HUES48 (cell line): Measurements from ENCODE around the gene IFNE.
"Not testable (repeated sequence)": the region's sequence is repeated elsewhere in the genome, so short reads cannot be mapped to it uniquely, and the experiment has no call there.

Experiments used
- H3K27ac ChIP-seq: one replicate; pipeline ENCODE4 v1.7.0; 2013; ENCODE audit warnings: low read depth, low read length, inconsistent platforms
- H3K27me3 ChIP-seq: 2 replicates; pipeline ENCODE4 v1.6.1; 2013; ENCODE audit warnings: mild to moderate bottlenecking, low read length; ENCODE audit not compliant: control insufficient read depth, insufficient read depth
- H3K36me3 ChIP-seq: 2 replicates; pipeline ENCODE4 v1.6.1; 2013; ENCODE audit warnings: low read length; ENCODE audit not compliant: control insufficient read depth, insufficient read depth
- H3K4me1 ChIP-seq: 2 replicates; pipeline ENCODE4 v1.6.1; 2013; ENCODE audit warnings: mild to moderate bottlenecking, low read length; ENCODE audit not compliant: control insufficient read depth, insufficient read depth
- H3K4me3 ChIP-seq: 2 replicates; pipeline ENCODE4 v1.5.1; 2013; ENCODE audit warnings: mild to moderate bottlenecking, low read depth, low read length
- H3K9ac ChIP-seq: 2 replicates; pipeline ENCODE4 v1.6.1; 2013; ENCODE audit warnings: mild to moderate bottlenecking, low read depth, low read length, moderate library complexity
- H3K9me3 ChIP-seq: 2 replicates; pipeline ENCODE4 v1.6.1; 2013; ENCODE audit warnings: low read length; ENCODE audit not compliant: control insufficient read depth, insufficient read depth

Gene IFNE

DNA sequence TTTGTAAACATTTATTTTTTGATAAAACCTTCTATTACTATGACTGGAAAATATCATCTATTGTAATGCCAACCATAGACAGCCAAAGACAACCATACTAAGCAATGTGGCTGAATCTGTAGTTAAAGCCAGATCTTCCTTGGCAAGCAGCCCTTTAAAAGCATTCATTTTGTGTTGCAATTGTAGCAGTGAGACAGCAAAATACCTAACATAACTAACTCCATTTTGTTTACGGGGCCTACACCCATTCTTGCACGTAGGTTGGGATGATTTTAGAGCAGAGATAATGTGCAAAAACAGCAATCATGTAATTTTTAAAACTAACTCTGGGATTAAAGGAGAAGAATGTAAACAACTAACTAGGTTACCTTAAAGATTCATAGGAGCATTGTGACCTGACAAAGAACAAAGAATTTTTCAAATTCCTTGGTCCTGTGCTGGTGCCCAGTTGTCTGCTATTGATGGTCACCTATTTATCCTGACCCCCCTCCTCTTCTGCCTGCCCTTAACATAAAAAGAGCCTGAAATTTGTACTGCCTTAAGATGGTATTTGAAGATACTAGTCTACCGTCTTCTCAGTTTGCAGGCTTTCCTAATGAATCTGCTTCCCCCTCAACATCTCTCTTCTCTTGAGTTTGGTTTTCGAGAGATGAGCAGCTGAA is 31.2 kb downstream of the IFNE start:
- H3K9ac ChIP-seq: no peak overlapping the region
- H3K27ac ChIP-seq: no peak overlapping the region
- H3K27me3 ChIP-seq: no peaks in the 10 kb centered on the region
- no peaks in the 10 kb centered on the region for H3K9me3 ChIP-seq
- H3K4me1 ChIP-seq: peaks cover 5% of the 10 kb centered on the region; the same call in 1 of the 2 replicates
- no peaks in the 10 kb centered on the region for H3K36me3 ChIP-seq
- no peak overlapping the region for H3K4me3 ChIP-seq

DNA sequence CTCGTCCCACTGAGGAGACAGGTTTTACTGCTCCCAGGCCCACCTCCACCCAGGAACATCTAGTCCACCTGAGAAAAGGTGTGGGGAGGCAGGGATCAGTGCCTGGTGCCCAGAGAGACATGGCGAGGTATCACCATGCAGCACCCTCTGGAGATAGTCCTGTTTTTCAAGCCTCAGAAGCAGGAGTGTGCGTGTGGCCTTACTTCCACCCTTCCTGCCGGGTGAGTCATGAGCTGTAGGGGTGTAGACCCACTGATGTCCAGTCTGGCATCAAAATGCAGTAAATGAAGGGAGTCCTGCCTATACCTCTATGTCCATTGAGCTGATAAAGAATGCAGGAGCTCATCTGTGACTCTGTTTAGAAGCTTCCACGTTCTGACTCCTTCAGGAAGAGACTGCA is 32.8 kb downstream of the IFNE start:
- H3K9me3 ChIP-seq, H3K27me3 ChIP-seq, H3K4me3 ChIP-seq, H3K36me3 ChIP-seq, H3K9ac ChIP-seq, H3K4me1 ChIP-seq, H3K27ac ChIP-seq: not testable (repeated sequence)

DNA sequence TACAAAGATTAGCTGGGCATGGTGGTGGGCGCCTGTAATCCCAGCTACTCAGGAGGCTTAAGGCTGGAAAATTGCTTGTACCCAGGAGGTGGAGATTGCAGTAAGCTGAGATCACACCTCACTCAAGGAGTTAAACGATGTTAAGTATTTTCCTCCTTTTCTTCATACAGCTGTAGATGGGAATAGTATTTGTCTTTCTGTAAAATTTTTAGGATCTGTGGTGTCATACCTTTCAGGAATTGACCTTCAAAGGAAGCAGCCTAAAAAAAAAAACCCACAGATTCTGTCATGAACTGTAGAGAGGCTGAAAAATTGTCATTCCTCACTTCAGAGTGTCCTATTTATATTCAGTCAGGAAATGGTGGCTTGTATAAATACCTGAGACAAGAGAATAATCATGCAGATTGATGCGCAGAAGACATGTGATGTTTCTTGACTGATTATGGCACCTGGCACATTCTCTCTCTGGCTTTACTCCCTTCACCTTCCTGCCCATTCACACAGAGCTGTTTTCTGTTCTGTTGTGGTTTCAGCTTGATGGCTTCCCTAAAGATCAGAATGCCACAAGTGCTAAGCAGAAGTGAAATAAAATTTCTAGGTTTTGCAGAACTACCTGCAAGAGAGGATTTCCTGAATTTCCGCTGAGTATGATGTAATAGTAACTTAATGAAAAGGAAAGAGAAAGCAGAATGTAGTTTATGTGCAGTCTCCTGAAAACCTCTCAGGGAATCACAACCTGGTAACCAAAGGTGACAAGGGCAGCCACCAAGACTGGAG is 38.1 kb downstream of the IFNE start:
- Histone ChIP-seq H3K4me3 (no peak overlapping the region), H3K9ac (no peak overlapping the region), H3K27me3 (no peaks in the 10 kb centered on the region), H3K36me3 (no peaks in the 10 kb centered on the region), H3K4me1 (no peaks in the 10 kb centered on the region), H3K9me3 (no peaks in the 10 kb centered on the region), H3K27ac (no peak overlapping the region)

DNA sequence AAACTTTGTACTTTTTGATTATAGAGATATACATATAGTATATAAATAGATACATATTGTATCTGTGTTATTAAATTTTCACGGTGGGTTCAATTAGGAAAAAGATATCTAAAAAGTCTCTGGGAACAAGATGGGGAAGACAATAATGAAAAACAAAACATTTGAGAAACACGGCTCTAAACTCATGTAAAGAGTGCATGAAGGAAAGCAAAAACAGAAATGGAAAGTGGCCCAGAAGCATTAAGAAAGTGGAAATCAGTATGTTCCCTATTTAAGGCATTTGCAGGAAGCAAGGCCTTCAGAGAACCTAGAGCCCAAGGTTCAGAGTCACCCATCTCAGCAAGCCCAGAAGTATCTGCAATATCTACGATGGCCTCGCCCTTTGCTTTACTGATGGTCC is 42.0 kb downstream of the IFNE start, which contains the start of gene IFNA1:
Gene IFNA1 (plus strand): TSS at position 301 of the 400 bp plus-strand sequence. CDS start 69 bp downstream, at position 370.
- Histone ChIP-seq H3K27me3 (no peaks in the 10 kb centered on the region), H3K4me1 (no peaks in the 10 kb centered on the region), H3K27ac (no peak within 1 kb of the TSS), H3K36me3 (no peaks in the 10 kb centered on the region), H3K9me3 (no peaks in the 10 kb centered on the region), H3K4me3 (no peak within 1 kb of the TSS), H3K9ac (no peak within 1 kb of the TSS)

DNA sequence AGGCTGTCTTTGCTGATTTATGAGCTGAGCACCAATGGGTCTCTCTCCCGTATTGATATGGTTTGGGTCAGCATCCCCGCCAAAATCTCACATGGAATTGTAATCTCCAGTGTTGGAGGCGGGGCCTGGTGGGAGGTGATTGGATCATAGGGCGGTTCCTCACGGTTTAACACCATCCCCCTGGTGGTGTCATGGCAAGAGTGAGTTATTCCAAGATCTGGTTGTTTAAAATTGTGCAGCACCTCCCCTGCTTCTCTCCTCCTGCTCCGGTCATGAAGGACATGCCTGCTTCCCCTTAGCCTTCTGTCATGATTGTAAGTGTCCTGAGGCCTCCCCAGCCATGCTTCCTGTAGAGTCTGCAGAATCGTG is 47.1 kb downstream of the IFNE start:
- not testable (repeated sequence) for H3K9ac ChIP-seq, H3K36me3 ChIP-seq, H3K27ac ChIP-seq, H3K4me3 ChIP-seq, H3K9me3 ChIP-seq, H3K27me3 ChIP-seq, H3K4me1 ChIP-seq

DNA sequence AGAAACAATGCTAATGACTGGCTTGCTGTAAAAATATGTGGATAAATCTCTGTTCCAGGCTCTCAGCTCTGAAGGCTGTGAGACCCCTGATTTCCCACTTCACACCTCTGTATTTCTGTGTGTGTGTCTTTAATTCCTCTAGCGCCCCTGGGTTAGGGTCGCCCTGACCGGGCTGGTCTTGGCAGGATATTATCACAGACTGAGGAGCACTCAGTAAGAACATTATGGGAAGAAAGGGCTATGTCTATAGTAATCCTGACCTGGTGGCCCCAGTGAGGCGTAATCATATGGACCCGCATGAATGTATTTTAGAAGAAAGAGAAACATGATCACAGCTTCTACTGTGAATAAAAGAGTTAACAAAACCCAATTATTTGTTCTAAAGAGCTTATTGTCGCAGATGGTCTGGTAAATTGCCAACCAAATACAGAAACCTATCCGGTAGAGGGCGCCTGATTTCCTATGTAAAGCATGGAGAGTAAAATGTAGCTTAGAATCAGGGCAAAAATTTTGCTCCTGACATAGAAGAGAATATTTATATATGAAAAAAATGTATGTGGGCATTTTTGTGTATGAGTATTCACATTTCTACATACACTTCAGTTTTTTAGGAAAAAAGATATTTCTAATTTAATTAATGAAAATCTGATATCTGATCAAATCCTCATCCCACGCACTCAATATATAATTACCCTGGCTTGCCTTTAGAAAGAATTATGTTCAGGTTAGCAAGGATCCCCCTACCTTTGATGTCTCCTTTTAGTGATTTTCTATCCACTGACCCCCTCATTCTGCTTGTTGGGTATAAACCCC is 47.7 kb downstream of the IFNE start:
- Histone ChIP-seq H3K4me3 (no peak overlapping the region), H3K9ac (no peak overlapping the region), H3K27me3 (no peaks in the 10 kb centered on the region)

DNA sequence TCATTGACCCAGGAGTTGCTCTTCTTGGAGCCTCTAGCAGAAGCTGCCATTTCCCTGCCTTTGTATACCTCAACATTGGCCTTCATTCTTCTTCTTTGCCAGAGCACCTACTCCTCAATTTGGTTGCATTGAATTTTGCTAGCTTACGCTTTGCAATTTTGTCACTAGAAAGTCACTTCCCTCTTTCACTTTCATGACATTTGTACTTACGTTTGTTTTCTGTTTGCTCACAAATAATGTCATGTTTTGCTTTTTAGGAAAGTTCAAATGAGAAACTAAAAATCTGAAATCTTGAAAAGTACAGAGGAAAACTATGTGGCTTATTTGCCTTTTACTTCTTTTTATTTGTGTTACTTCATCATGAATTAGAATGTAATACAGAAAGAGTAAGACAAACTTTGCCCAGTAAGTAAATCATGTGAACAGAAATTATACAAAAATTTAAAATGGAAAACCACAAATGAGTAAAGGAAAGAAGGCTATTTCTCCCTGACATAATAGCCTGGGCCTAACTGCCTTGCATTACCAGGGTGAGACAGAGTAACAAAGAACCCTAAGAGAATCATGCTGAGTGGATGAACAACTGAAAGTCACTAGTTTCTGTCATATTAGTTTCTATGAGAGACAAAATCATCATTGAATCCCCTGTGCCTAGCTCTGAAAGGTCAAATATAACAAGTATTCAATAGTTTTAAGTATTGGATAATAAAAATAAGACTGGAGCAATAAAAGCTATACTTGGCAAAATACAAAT is 49.3 kb downstream of the IFNE start:
- no peaks in the 10 kb centered on the region for H3K9me3 ChIP-seq
- no peak overlapping the region for H3K27ac ChIP-seq
- H3K27me3 ChIP-seq: no peaks in the 10 kb centered on the region
- H3K4me1 ChIP-seq: peaks cover 19% of the 10 kb centered on the region
- no peak overlapping the region for H3K9ac ChIP-seq
- H3K4me3 ChIP-seq: no peak overlapping the region
- no peaks in the 10 kb centered on the region for H3K36me3 ChIP-seq

More for the DNA sequence above, 47.7 kb downstream of the IFNE start:
- Histone ChIP-seq H3K36me3 (no peaks in the 10 kb centered on the region), H3K27ac (no peak overlapping the region), H3K4me1 (peaks cover 3% of the 10 kb centered on the region; the same call in 1 of the 2 replicates), H3K9me3 (no peaks in the 10 kb centered on the region)
